H1 (cell line): Measurements from ENCODE around the gene CDKN2B. TPM values are rescaled to one million over a fixed set of nuclear protein-coding genes. Genes with fewer than 3 reads are reported as not detected.

Source experiments
- CTCF ChIA-PET: fragments of 300-600 bp; sonication (Branson Sonifier 250); formaldehyde crosslinking; loops from one replicate; lab custom pipeline; 2021; ENCODE audit not compliant: partially characterized antibody; lab: Charles Lee
- POLR2A ChIA-PET: fragments of 300-600 bp; sonication (Branson Sonifier 250); formaldehyde crosslinking; loops from one replicate; lab custom pipeline; 2021; ENCODE audit warnings: inconsistent platforms; ENCODE audit not compliant: partially characterized antibody; lab: Charles Lee
- DNase-seq, 2 experiments: peaks; one replicate each; pipeline versions ENCODE4 v3.0.0 to v3.0.0-alpha.2; 2010 to 2022; ENCODE audit warnings: low spot score in 2 of 2, low read depth in 1 of 2, mixed read lengths in 1 of 2
- FAIRE-seq: peaks from 2 replicates; lab custom pipeline; 2011; peaks lifted over from hg19 to GRCh38; lab: Jason Lieb, UNC
- H2AFZ ChIP-seq: 2 replicates; pipeline ENCODE4 v1.8.1; 2012; ENCODE audit warnings: low read length, inconsistent platforms
- H2AK5ac ChIP-seq: 2 replicates; pipeline ENCODE4 v1.6.1; 2013; ENCODE audit warnings: low read depth, low read length
- H2BK120ac ChIP-seq: replicated peaks from 2 replicates; pipeline ENCODE3; 2013; ENCODE audit warnings: low read depth, low read length, inconsistent platforms
- H2BK12ac ChIP-seq: 2 replicates; pipeline ENCODE4 v1.6.1; 2013; ENCODE audit warnings: low read depth, low read length
- H2BK15ac ChIP-seq: 2 replicates; pipeline ENCODE4 v1.6.1; 2013; ENCODE audit warnings: low read length
- H2BK20ac ChIP-seq: 2 replicates; pipeline ENCODE4 v1.6.1; 2013; ENCODE audit warnings: low read length
- H2BK5ac ChIP-seq: 2 replicates; pipeline ENCODE4 v1.6.1; 2013; ENCODE audit warnings: low read depth, low read length
- H3K14ac ChIP-seq: 2 replicates; pipeline ENCODE4 v1.6.1; 2013; ENCODE audit warnings: inconsistent platforms; ENCODE audit not compliant: insufficient read length
- H3K18ac ChIP-seq: 2 replicates; pipeline ENCODE4 v1.6.1; 2013; ENCODE audit warnings: low read length; ENCODE audit errors: extremely low read depth
- H3K23ac ChIP-seq: 2 replicates; pipeline ENCODE4 v1.6.1; 2013; ENCODE audit warnings: inconsistent platforms; ENCODE audit not compliant: insufficient read length
- H3K23me2 ChIP-seq: 2 replicates; pipeline ENCODE4 v1.6.1; 2013; ENCODE audit warnings: low read depth, low read length
- H3K27ac ChIP-seq: 2 replicates; pipeline ENCODE4 v1.6.1; 2011; ENCODE audit warnings: low read depth, low read length, inconsistent platforms
- H3K27me3 ChIP-seq, 4 experiments: replicated peaks in 1 of 4; 1 replicate in 1 of 4; 2 replicates in 3 of 4; pipeline versions ENCODE4 v1.6.1 to v1.8.1; 2011 to 2013; ENCODE audit warnings: low read length in 3 of 4, mild to moderate bottlenecking in 3 of 4, inconsistent platforms in 2 of 4, mixed read lengths in 2 of 4, moderate library complexity in 1 of 4; ENCODE audit not compliant: control insufficient read depth in 3 of 4, insufficient read depth in 3 of 4; ENCODE audit errors: extremely low read depth in 1 of 4
- H3K36me3 ChIP-seq, 4 experiments: 2 replicates each; pipeline versions ENCODE4 v1.6.1 to v1.8.1; 2011 to 2013; ENCODE audit warnings: mild to moderate bottlenecking in 4 of 4, low read length in 3 of 4, moderate library complexity in 2 of 4, control low read depth in 1 of 4, inconsistent platforms in 1 of 4; ENCODE audit not compliant: insufficient read depth in 4 of 4, control insufficient read depth in 2 of 4
- H3K4ac ChIP-seq: replicated peaks from 2 replicates; pipeline ENCODE3; 2013; ENCODE audit warnings: low read length, low read depth, mixed read lengths, inconsistent platforms; ENCODE audit not compliant: insufficient read length
- H3K4me1 ChIP-seq, 4 experiments: replicated peaks in 1 of 4; 1 replicate in 1 of 4; 2 replicates in 3 of 4; pipeline versions ENCODE4 v1.6.1 to v1.8.1; 2011 to 2013; ENCODE audit warnings: low read length in 3 of 4, inconsistent platforms in 2 of 4, mixed read lengths in 1 of 4; ENCODE audit not compliant: insufficient read depth in 4 of 4, control insufficient read depth in 3 of 4
- H3K4me2 ChIP-seq, 2 experiments: 2 replicates each; pipeline versions ENCODE4 v1.6.1 to v1.8.1; 2011 to 2013; ENCODE audit warnings: low read depth in 2 of 2, low read length in 2 of 2, control low read depth in 1 of 2, inconsistent platforms in 1 of 2, mild to moderate bottlenecking in 1 of 2; ENCODE audit not compliant: insufficient read depth in 1 of 2
- H3K4me3 ChIP-seq, 4 experiments: fragments of 200-600, 300-600 bp in 1 of 4; sonication (generic), shearing (Covaris generic), sonication (Bioruptor Twin) in 1 of 4; 2 replicates each; pipeline versions ENCODE4 v1.5.1 to v1.8.1; 2011 to 2016; ENCODE audit warnings: low read length in 4 of 4, low read depth in 3 of 4, control low read depth in 2 of 4, inconsistent platforms in 2 of 4, mild to moderate bottlenecking in 2 of 4, mixed read lengths in 1 of 4, moderate library complexity in 1 of 4; ENCODE audit not compliant: insufficient read depth in 2 of 4; ENCODE audit errors: extremely low read depth in 1 of 4
- H3K56ac ChIP-seq: replicated peaks from 2 replicates; pipeline ENCODE3; 2013; ENCODE audit warnings: low read depth, mild to moderate bottlenecking, mixed read lengths, low read length, inconsistent platforms; ENCODE audit not compliant: insufficient read length
- H3K79me1 ChIP-seq: 2 replicates; pipeline ENCODE4 v1.6.1; 2013; ENCODE audit warnings: low read depth, low read length, control low read depth
- H3K79me2 ChIP-seq, 2 experiments: 2 replicates each; pipeline versions ENCODE4 v1.6.1 to v1.8.1; 2012 to 2013; ENCODE audit warnings: low read length in 2 of 2, mild to moderate bottlenecking in 2 of 2, inconsistent platforms in 1 of 2; ENCODE audit not compliant: insufficient read depth in 2 of 2, control insufficient read depth in 1 of 2
- H3K9ac ChIP-seq, 4 experiments: replicated peaks in 1 of 4; 1 replicate in 1 of 4; 2 replicates in 3 of 4; pipeline versions ENCODE4 v1.6.1 to v1.8.1; 2011 to 2013; ENCODE audit warnings: low read depth in 3 of 4, low read length in 3 of 4, control low read depth in 2 of 4, mild to moderate bottlenecking in 2 of 4, moderate library complexity in 2 of 4, inconsistent platforms in 1 of 4; ENCODE audit errors: extremely low read depth in 1 of 4
- H3K9me3 ChIP-seq, 2 experiments: 2 replicates each; pipeline versions ENCODE4 v1.6.1 to v1.8.1; 2012 to 2013; ENCODE audit warnings: mild to moderate bottlenecking in 2 of 2, moderate library complexity in 2 of 2, control low read depth in 1 of 2, inconsistent platforms in 1 of 2, low read depth in 1 of 2, low read length in 1 of 2, mixed read lengths in 1 of 2; ENCODE audit not compliant: insufficient read depth in 2 of 2
- H4K20me1 ChIP-seq, 2 experiments: replicated peaks in 1 of 2; 2 replicates each; pipeline versions ENCODE3 to v1.8.1; 2011 to 2013; ENCODE audit warnings: inconsistent platforms in 2 of 2, low read length in 2 of 2, mild to moderate bottlenecking in 1 of 2; ENCODE audit not compliant: insufficient read depth in 2 of 2, control insufficient read depth in 1 of 2
- H4K5ac ChIP-seq: 2 replicates; pipeline ENCODE4 v1.6.1; 2013; ENCODE audit warnings: low read length, low read depth, mixed read lengths, inconsistent platforms; ENCODE audit not compliant: insufficient read length
- H4K8ac ChIP-seq: 2 replicates; pipeline ENCODE4 v1.8.0; 2013; ENCODE audit warnings: mild to moderate bottlenecking, moderate library complexity, low read length, inconsistent platforms; ENCODE audit not compliant: insufficient read depth; ENCODE audit errors: extremely low read depth
- H4K91ac ChIP-seq: replicated peaks from 2 replicates; pipeline ENCODE3; 2013; ENCODE audit warnings: low read length, mixed read lengths, inconsistent platforms; ENCODE audit not compliant: insufficient read length
- CHD1 ChIP-seq: IDR thresholded peaks from 2 replicates; pipeline ENCODE4 v1.6.1; 2012; ENCODE audit warnings: low read depth, low read length, improper control_type of control experiment
- CTCF ChIP-seq, 3 experiments: IDR thresholded peaks; 1 replicate in 2 of 3; 2 replicates in 1 of 3; pipeline versions ENCODE4 v1.5.1 to v1.6.1; 2011; ENCODE audit warnings: low read length in 3 of 3, mild to moderate bottlenecking in 3 of 3, inconsistent platforms in 2 of 3, low read depth in 1 of 3, moderate library complexity in 1 of 3; ENCODE audit not compliant: insufficient read depth in 1 of 3; ENCODE audit errors: control extremely low read depth in 1 of 3
- GTF2F1 ChIP-seq: IDR thresholded peaks from 2 replicates; pipeline ENCODE4 v1.6.1; 2012; ENCODE audit warnings: low read depth, low read length, improper control_type of control experiment, borderline replicate concordance
- KDM1A ChIP-seq: fragments of 200-600, 300-600 bp; sonication (generic); IDR thresholded peaks from 2 replicates; pipeline ENCODE4 v1.7.1; 2016; ENCODE audit warnings: mild to moderate bottlenecking, low read length, borderline replicate concordance
- PHF8 ChIP-seq: fragments of 200-600 bp; sonication (generic); conservative IDR thresholded peaks from 2 replicates; pipeline ENCODE4 v1.7.1; 2012; ENCODE audit warnings: low read depth, mild to moderate bottlenecking, inconsistent platforms, low read length, moderate library complexity
- RFX5 ChIP-seq: IDR thresholded peaks from 2 replicates; pipeline ENCODE4 v1.6.1; 2011; ENCODE audit warnings: low read depth, low read length, improper control_type of control experiment, borderline replicate concordance
- WGBS, 2 experiments: shearing (Covaris generic) in 1 of 2; methylation state at CpG; one replicate each; pipeline versions ENCODE4 v1.1.6 to v1.1.7; 2013 to 2015; ENCODE audit warnings: low lambda C conversion rate in 2 of 2, mixed read lengths in 2 of 2, inconsistent platforms in 1 of 2, low coverage in 1 of 2, missing lambda C conversion rate in 1 of 2; ENCODE audit not compliant: insufficient replicate concordance in 2 of 2, insufficient coverage in 1 of 2, insufficient read length in 1 of 2; ENCODE audit errors: extremely low coverage in 1 of 2, missing lambda C conversion rate in 1 of 2; 5-methylcytosine and 5-hydroxymethylcytosine counted together
- long read RNA-seq, 2 experiments: library from RNA in 1 of 2; library from capped mRNA in 1 of 2; stranded (forward); transcript quantifications; one replicate each; pipeline ENCODE4 v2.0.0, GENCODE V29; 2021; ENCODE audit warnings: inconsistent platforms in 1 of 2
- polyA minus RNA-seq, 3 experiments: library from RNA; depleted of rRNA, polyadenylated mRNA; stranded (reverse); fragments of >200 nt; gene quantifications; 1 replicate in 2 of 3; 2 replicates in 1 of 3; pipeline ENCODE4 v1.2.3, GENCODE V29; 2011
- polyA plus RNA-seq, 7 experiments: library from polyadenylated mRNA; depleted of rRNA in 3 of 7; stranded (reverse) in 5 of 7; unstranded in 2 of 7; fragments of >200 nt in 5 of 7; fragments of 200-250 nt in 2 of 7; gene quantifications; 1 replicate in 5 of 7; 2 replicates in 1 of 7; 4 replicates in 1 of 7; pipeline versions ENCODE4 v1.2.1 to v1.2.3, GENCODE V29; 2011 to 2013; ENCODE audit warnings: missing spikeins in 2 of 7, mixed read lengths in 2 of 7
- total RNA-seq: library from RNA; stranded (reverse); fragmentation: NEBNext Ultra II Directional; extraction: Animal tissue kit (Norgen Biotek cat#: 25700); gene quantifications from 2 replicates; pipeline ENCODE4 v1.2.1, GENCODE V29; 2021

CDKN2B gene
- 0.31 and 0.88 TPM in 2 replicates for total RNA-seq
- 0.11 and 0.20 TPM in 2 replicates for polyA plus RNA-seq (2011; rRNA removed)
- polyA plus RNA-seq (2011; cell fraction: cytosol; rRNA removed), result 0.06 TPM
- polyA plus RNA-seq (2011; cell fraction: nucleus; rRNA removed), result 0.07 TPM
- polyA plus RNA-seq (2012, experiment 1 of 2), result 0.10 to 0.80 TPM (median 0.17 TPM) in 4 replicates
- polyA plus RNA-seq (2012, experiment 2 of 2), result not detected
- polyA plus RNA-seq (2013, experiment 1 of 2), result 0.10 TPM
- polyA plus RNA-seq (2013, experiment 2 of 2), result 0.15 TPM
- polyA minus RNA-seq (2011; rRNA and poly(A)+ RNA removed), result not detected in 2 replicates
- polyA minus RNA-seq (2011; cell fraction: cytosol; rRNA and poly(A)+ RNA removed), result not detected
- polyA minus RNA-seq (2011; cell fraction: nucleus; rRNA and poly(A)+ RNA removed), result 2.1 TPM
- long read RNA-seq, experiment 1, result 0 reads
- long read RNA-seq, experiment 2, result 0 reads

GRCh38 chr9:22008717-22009505 is at the start of gene CDKN2B:
Gene CDKN2B (minus strand): TSS chr9:22009305. CDS start chr9:22008953, 352 bp downstream.
- FAIRE-seq, result peak; percentile 76
- DNase-seq, result peak in 1 of 2 experiments; percentile 97
- H4K5ac ChIP-seq, result no peak within 1 kb of the TSS
- H2BK120ac ChIP-seq, result peak within 1 kb of the TSS; percentile 87
- H2BK12ac ChIP-seq, result no peak within 1 kb of the TSS
- no peak within 1 kb of the TSS for H2AK5ac ChIP-seq
- H3K9ac ChIP-seq, result peak within 1 kb of the TSS in 2 of 4 experiments; percentile 48 to 51; a peak in 2 of 7 replicates
- no peaks in the 10 kb centered on the region for H3K9me3 ChIP-seq
- H2AFZ ChIP-seq, result peak within 1 kb of the TSS; percentile 98
- peaks cover 28 to 63% (median 45%) of the 10 kb centered on the region in 4 experiments for H3K27me3 ChIP-seq
- H3K4me2 ChIP-seq, result peak within 1 kb of the TSS; percentile 77 to 97
- no peak within 1 kb of the TSS for H3K4ac ChIP-seq
- H3K4me1 ChIP-seq, result peaks cover 3 to 11% (median 5%) of the 10 kb centered on the region in 4 experiments; a peak in 6 of 7 replicates
- H3K18ac ChIP-seq, result no peak within 1 kb of the TSS; the same call in 1 of the 2 replicates
- no peak within 1 kb of the TSS for H3K56ac ChIP-seq
- no peaks in the 10 kb centered on the region for H3K79me2 ChIP-seq
- ChIA-PET CTCF (interaction anchor here (0.6 to 4.1 kb wide), 45 partner anchors 9 to 450 kb away, joined by 3 to 57 read pairs (median 5); partner anchors contain the start of genes CDKN2A and CDKN2B-AS1), POLR2A (interaction anchor here (1.0 to 2.2 kb wide), 4 partner anchors 14 to 206 kb away, joined by 4 to 10 read pairs (median 6); partner anchors contain the start of genes CDKN2A, CDKN2B-AS1 and MTAP)
- peaks cover 0 to 13% of the 10 kb centered on the region in 2 experiments for H4K20me1 ChIP-seq
- no peak within 1 kb of the TSS for H4K91ac ChIP-seq
- no peaks in the 10 kb centered on the region for H3K79me1 ChIP-seq
- no peak within 1 kb of the TSS for H2BK20ac ChIP-seq
- H3K4me3 ChIP-seq, result peak within 1 kb of the TSS; percentile 44 to 78 (median 70)
- H3K23ac ChIP-seq, result no peak within 1 kb of the TSS
- peaks cover 18% of the 10 kb centered on the region; the same call in 1 of the 2 replicates for H3K23me2 ChIP-seq
- WGBS, 2 experiments, result 1% methylated on average over 72 of the region's 86 CpGs; no CpG with 5 or more reads in 1 of the 2 experiments
- no peaks in the 10 kb centered on the region; a peak in 1 of 8 replicates for H3K36me3 ChIP-seq
- no peak within 1 kb of the TSS for H2BK5ac ChIP-seq
- H2BK15ac ChIP-seq, result peak within 1 kb of the TSS; percentile 88; the same call in 1 of the 2 replicates
- H3K27ac ChIP-seq, result no peak within 1 kb of the TSS
- peak within 1 kb of the TSS; percentile 35; the same call in 1 of the 2 replicates for H4K8ac ChIP-seq
- no peak within 1 kb of the TSS for H3K14ac ChIP-seq
- TF ChIP-seq CTCF (IDR thresholded peaks at IDR 0.05; ENCODE audit: control extremely low read depth in 1 of 3, insufficient read depth in 1 of 3, low read depth in 1 of 3, low read length in 3 of 3) (peak; percentile 82 to 88 (median 88)), RFX5 (no peak), CHD1 (no peak), KDM1A (no peak), PHF8 (0 out of 2 replicates have a peak, but pooled peaks have one; percentile 45), GTF2F1 (no peak)
